ENCODE measurements around the gene SF3A1. TPM values are rescaled to one million over a fixed set of nuclear protein-coding genes. Genes with fewer than 3 reads are reported as not detected.
"Not testable (repeated sequence)": the region's sequence is repeated elsewhere in the genome, so short reads cannot be mapped to it uniquely, and the experiment has no call there.

SF3A1 gene
- total and polyA plus RNA-seq, 2 donors (not counting 1 experiment from before 2014, with no cell fraction given), result 92.1 to 283 TPM

GRCh38 chr22:30402028-30402765 is 45.5 kb upstream of the SF3A1 start:
- ChIA-PET POLR2A (interaction anchor here (0.6 kb wide), 1 partner anchor 121 kb away, joined by 3 read pairs; no protein-coding TSS in a partner anchor), CTCF (interaction anchor here (0.9 to 1.5 kb wide), 4 partner anchors 9 to 115 kb away, joined by 3 read pairs; no protein-coding TSS in a partner anchor)
- Histone ChIP-seq H3K27ac (ENCODE audit: low read length in 2 of 2) (no peak overlapping the region), H3K4me1 (ENCODE audit: control insufficient read depth in 2 of 2, insufficient read depth in 2 of 2, low read length in 2 of 2) (peaks cover 7 to 12% of the 10 kb centered on the region in 2 donors), H3K27me3 (replicated peaks in 1 of 4; ENCODE audit: control extremely low read depth in 1 of 4, control insufficient read depth in 3 of 4, insufficient read depth in 4 of 4, low read length in 3 of 4) (peaks cover 0 to 23% (median 17%) of the 10 kb centered on the region in 4 experiments), H3K4me3 (ENCODE audit: control extremely low read depth in 1 of 5, extremely low read depth in 1 of 5, insufficient read depth in 1 of 5, low read depth in 2 of 5, low read length in 4 of 5) (no peak overlapping the region), H4K20me1 (ENCODE audit: control insufficient read depth, insufficient read depth, low read length, poor library complexity, severe bottlenecking) (no peaks in the 10 kb centered on the region), H3K9ac (ENCODE audit: low read length) (no peak overlapping the region), H3K4me2 (replicated peaks; ENCODE audit: low read depth, low read length, poor library complexity, severe bottlenecking) (no peak overlapping the region), H3K9me3 (ENCODE audit: control extremely low read depth in 1 of 3, control insufficient read depth in 2 of 3, insufficient read depth in 1 of 3, low read length in 2 of 3) (peaks cover 0 to 8% (median 0%) of the 10 kb centered on the region in 3 donors), H3K79me2 (ENCODE audit: control insufficient read depth, insufficient read depth, low read length) (no peaks in the 10 kb centered on the region), H2AFZ (ENCODE audit: insufficient read depth, low read depth, low read length, poor library complexity, severe bottlenecking) (no peak overlapping the region), H3K36me3 (replicated peaks in 1 of 2; ENCODE audit: control extremely low read depth in 1 of 2, control insufficient read depth in 1 of 2, extremely low read depth in 1 of 2, insufficient read depth in 2 of 2, low read length in 1 of 2) (no peaks in the 10 kb centered on the region)
- peaks cover 4% of the 10 kb centered on the region for H3K4me1 Mint-ChIP-seq
- H3K4me3 Mint-ChIP-seq, result no peak overlapping the region
- H3K27me3 Mint-ChIP-seq, result peaks cover 18% of the 10 kb centered on the region
- DNase-seq (no peak), ATAC-seq (ENCODE audit: low read depth) (no peak)
- no peak for TF ChIP-seq EZH2 (IDR thresholded peaks at IDR 0.05; ENCODE audit: borderline replicate concordance, insufficient read depth, low read depth, low read length, poor library complexity, severe bottlenecking)
- TF ChIP-seq, protein P1, sequence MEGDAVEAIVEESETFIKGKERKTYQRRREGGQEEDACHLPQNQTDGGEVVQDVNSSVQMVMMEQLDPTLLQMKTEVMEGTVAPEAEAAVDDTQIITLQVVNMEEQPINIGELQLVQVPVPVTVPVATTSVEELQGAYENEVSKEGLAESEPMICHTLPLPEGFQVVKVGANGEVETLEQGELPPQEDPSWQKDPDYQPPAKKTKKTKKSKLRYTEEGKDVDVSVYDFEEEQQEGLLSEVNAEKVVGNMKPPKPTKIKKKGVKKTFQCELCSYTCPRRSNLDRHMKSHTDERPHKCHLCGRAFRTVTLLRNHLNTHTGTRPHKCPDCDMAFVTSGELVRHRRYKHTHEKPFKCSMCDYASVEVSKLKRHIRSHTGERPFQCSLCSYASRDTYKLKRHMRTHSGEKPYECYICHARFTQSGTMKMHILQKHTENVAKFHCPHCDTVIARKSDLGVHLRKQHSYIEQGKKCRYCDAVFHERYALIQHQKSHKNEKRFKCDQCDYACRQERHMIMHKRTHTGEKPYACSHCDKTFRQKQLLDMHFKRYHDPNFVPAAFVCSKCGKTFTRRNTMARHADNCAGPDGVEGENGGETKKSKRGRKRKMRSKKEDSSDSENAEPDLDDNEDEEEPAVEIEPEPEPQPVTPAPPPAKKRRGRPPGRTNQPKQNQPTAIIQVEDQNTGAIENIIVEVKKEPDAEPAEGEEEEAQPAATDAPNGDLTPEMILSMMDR (IDR thresholded peaks at IDR 0.05), result no peak
- no peaks in the 10 kb centered on the region for H3K9me3 Mint-ChIP-seq (ENCODE audit: insufficient read depth)
- 90% methylated on average over 4 of the region's 5 CpGs for WGBS (ENCODE audit: insufficient coverage)
- H3K27ac Mint-ChIP-seq, result no peak overlapping the region
- intact Hi-C loops (cut with micrococcal nuclease), result no loop called here

DNA sequence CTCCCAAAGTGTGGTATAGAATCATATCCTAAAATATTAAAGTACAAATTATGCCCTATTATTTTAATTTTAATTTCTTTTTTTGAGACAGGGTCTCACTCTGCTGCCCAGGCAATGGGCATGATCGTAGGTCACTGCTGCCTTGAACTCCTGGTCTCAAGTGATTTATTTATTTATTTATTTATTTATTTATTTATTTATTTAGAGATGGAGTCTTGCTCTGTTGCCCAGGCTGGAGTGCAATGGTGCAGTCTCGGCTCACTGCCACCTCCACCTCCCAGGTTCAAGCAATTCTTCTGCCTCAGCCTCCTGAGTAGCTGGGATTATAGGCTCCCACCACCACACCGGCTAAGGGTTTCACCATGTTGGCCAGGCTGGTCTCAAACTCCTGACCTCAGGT is 44.3 kb upstream of the SF3A1 start:
- H3K27me3 Mint-ChIP-seq, result peaks cover 28% of the 10 kb centered on the region
- peaks cover 17 to 22% of the 10 kb centered on the region in 2 donors for H3K4me1 ChIP-seq (ENCODE audit: control insufficient read depth in 2 of 2, insufficient read depth in 2 of 2, low read length in 2 of 2)
- CTCF ChIA-PET, result interaction anchor here (0.6 to 1.5 kb wide), 3 partner anchors 10 to 1347 kb away, joined by 3 to 5 read pairs (median 3); no protein-coding TSS in a partner anchor
- intact Hi-C loops (cut with micrococcal nuclease); H3K27ac Mint-ChIP-seq; POLR2A ChIA-PET; H3K36me3 ChIP-seq (replicated peaks in 1 of 2; ENCODE audit: control extremely low read depth in 1 of 2, control insufficient read depth in 1 of 2, extremely low read depth in 1 of 2, insufficient read depth in 2 of 2, low read length in 1 of 2); H3K9ac ChIP-seq (ENCODE audit: low read length); H4K20me1 ChIP-seq (ENCODE audit: control insufficient read depth, insufficient read depth, low read length, poor library complexity, severe bottlenecking); ATAC-seq (ENCODE audit: low read depth); H3K4me2 ChIP-seq (replicated peaks; ENCODE audit: low read depth, low read length, poor library complexity, severe bottlenecking); H3K9me3 ChIP-seq (ENCODE audit: control extremely low read depth in 1 of 3, control insufficient read depth in 2 of 3, insufficient read depth in 1 of 3, low read length in 2 of 3); H3K79me2 ChIP-seq (ENCODE audit: control insufficient read depth, insufficient read depth, low read length); DNase-seq; H3K4me1 Mint-ChIP-seq; H2AFZ ChIP-seq (ENCODE audit: insufficient read depth, low read depth, low read length, poor library complexity, severe bottlenecking); H3K27ac ChIP-seq (ENCODE audit: low read length in 2 of 2); H3K4me3 Mint-ChIP-seq; H3K4me3 ChIP-seq (ENCODE audit: control extremely low read depth in 1 of 5, extremely low read depth in 1 of 5, insufficient read depth in 1 of 5, low read depth in 2 of 5, low read length in 4 of 5); H3K9me3 Mint-ChIP-seq (ENCODE audit: insufficient read depth): not testable (repeated sequence)
- peaks cover 0 to 35% (median 21%) of the 10 kb centered on the region in 4 experiments for H3K27me3 ChIP-seq (replicated peaks in 1 of 4; ENCODE audit: control extremely low read depth in 1 of 4, control insufficient read depth in 3 of 4, insufficient read depth in 4 of 4, low read length in 3 of 4)
- WGBS (ENCODE audit: insufficient coverage), result 100% methylated on average over 2 of the region's 3 CpGs

All from B cell (primary cell).